Uterus (tissue), 2 donors: Measurements from ENCODE around the gene QPCT.

Experiments
- POLR2A ChIP-seq, 2 donors: fragments of 450-650 bp; IDR thresholded peaks; one replicate each; pipeline ENCODE4 v1.6.1; 2016; ENCODE audit warnings: antibody characterized with exemption in 2 of 2, mild to moderate bottlenecking in 1 of 2, moderate library complexity in 1 of 2
- TF ChIP-seq, protein P1 (sequence below), 4 experiments: fragments of 200-600 bp in 2 of 4; fragments of 450-650 bp in 2 of 4; sonication (generic) in 2 of 4; IDR thresholded peaks; one replicate each; pipeline ENCODE4 v1.5.1; 2016 to 2019; ENCODE audit warnings: antibody characterized with exemption in 4 of 4, mild to moderate bottlenecking in 2 of 4, moderate library complexity in 1 of 4

DNA sequence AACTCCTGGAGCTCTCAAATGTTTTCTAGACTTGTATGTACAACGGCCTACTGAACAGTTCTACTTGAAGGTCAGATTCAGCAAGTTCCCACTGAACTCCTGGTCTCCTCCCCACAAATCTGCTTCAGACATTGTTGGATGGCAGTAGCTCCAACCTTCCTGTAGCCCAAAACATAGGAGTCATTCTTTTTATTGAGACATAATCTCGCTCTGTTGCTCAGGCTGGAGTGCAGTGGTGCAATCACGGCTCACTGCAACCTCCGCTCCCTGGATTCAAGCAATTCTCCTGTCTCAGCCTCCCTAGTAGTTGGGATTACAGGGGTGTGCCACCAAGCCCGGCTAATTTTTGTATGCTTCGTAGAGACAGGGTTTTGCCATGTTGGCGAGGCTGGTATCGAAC, 47.3 kb downstream of the QPCT start:
- TF ChIP-seq POLR2A (IDR thresholded peaks at IDR 0.05): no peak
- TF ChIP-seq, protein P1, sequence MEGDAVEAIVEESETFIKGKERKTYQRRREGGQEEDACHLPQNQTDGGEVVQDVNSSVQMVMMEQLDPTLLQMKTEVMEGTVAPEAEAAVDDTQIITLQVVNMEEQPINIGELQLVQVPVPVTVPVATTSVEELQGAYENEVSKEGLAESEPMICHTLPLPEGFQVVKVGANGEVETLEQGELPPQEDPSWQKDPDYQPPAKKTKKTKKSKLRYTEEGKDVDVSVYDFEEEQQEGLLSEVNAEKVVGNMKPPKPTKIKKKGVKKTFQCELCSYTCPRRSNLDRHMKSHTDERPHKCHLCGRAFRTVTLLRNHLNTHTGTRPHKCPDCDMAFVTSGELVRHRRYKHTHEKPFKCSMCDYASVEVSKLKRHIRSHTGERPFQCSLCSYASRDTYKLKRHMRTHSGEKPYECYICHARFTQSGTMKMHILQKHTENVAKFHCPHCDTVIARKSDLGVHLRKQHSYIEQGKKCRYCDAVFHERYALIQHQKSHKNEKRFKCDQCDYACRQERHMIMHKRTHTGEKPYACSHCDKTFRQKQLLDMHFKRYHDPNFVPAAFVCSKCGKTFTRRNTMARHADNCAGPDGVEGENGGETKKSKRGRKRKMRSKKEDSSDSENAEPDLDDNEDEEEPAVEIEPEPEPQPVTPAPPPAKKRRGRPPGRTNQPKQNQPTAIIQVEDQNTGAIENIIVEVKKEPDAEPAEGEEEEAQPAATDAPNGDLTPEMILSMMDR (IDR thresholded peaks at IDR 0.05): no peak
